Measurements from ENCODE around the gene RASIP1. TPM values are rescaled to one million over a fixed set of nuclear protein-coding genes. Genes with fewer than 3 reads are reported as not detected.

The RASIP1 gene
- total and polyA plus RNA-seq, 2 of the 8 experiments (the other 6 are each of a cell fraction or from before 2014, with no cell fraction given) = 9.3 to 11.4 TPM

Other genes with a start within 250 kb of the RASIP1 start
- 12.4 and 13.6 TPM in 2 replicates for gene LMTK3, start 228.8 kb downstream of the RASIP1 start, total RNA-seq (2021; fragmentation: NEBNext Ultra II Directional; extraction: Animal tissue kit (Norgen Biotek cat#: 25700))
- 2.7 and 7.3 TPM in 2 replicates for gene LMTK3, start 228.8 kb downstream of the RASIP1 start, polyA plus RNA-seq (2011; rRNA removed)
- 0.99 and 1.5 TPM in 2 replicates for gene SULT2B1, start 188.4 kb downstream of the RASIP1 start, total RNA-seq (2021; fragmentation: NEBNext Ultra II Directional; extraction: Animal tissue kit (Norgen Biotek cat#: 25700))
- 2.6 and 3.8 TPM in 2 replicates for gene SULT2B1, start 188.4 kb downstream of the RASIP1 start, polyA plus RNA-seq (2011; rRNA removed)
- gene SPACA4, start 133.9 kb downstream of the RASIP1 start, total RNA-seq (2021; fragmentation: NEBNext Ultra II Directional; extraction: Animal tissue kit (Norgen Biotek cat#: 25700)) = not detected in 2 replicates
- not detected in 2 replicates for gene SPACA4, start 133.9 kb downstream of the RASIP1 start, polyA plus RNA-seq (2011; rRNA removed)
- 5.3 and 6.5 TPM in 2 replicates for gene FAM83E, start 125.5 kb downstream of the RASIP1 start, total RNA-seq (2021; fragmentation: NEBNext Ultra II Directional; extraction: Animal tissue kit (Norgen Biotek cat#: 25700))
- 1.8 and 2.5 TPM in 2 replicates for gene FAM83E, start 125.5 kb downstream of the RASIP1 start, polyA plus RNA-seq (2011; rRNA removed)
- 1,669 and 1,693 TPM in 2 replicates for gene RPL18, start 121.4 kb downstream of the RASIP1 start, total RNA-seq (2021; fragmentation: NEBNext Ultra II Directional; extraction: Animal tissue kit (Norgen Biotek cat#: 25700))
- gene RPL18, start 121.4 kb downstream of the RASIP1 start, polyA plus RNA-seq (2011; rRNA removed) = 2,789 and 3,426 TPM in 2 replicates
- 60.9 and 61.6 TPM in 2 replicates for gene SPHK2, start 121.1 kb downstream of the RASIP1 start, total RNA-seq (2021; fragmentation: NEBNext Ultra II Directional; extraction: Animal tissue kit (Norgen Biotek cat#: 25700))
- 43.9 and 81.8 TPM in 2 replicates for gene SPHK2, start 121.1 kb downstream of the RASIP1 start, polyA plus RNA-seq (2011; rRNA removed)
- gene DBP, start 103.2 kb downstream of the RASIP1 start, total RNA-seq (2021; fragmentation: NEBNext Ultra II Directional; extraction: Animal tissue kit (Norgen Biotek cat#: 25700)) = 8.3 and 9.9 TPM in 2 replicates
- 7.5 and 8.2 TPM in 2 replicates for gene DBP, start 103.2 kb downstream of the RASIP1 start, polyA plus RNA-seq (2011; rRNA removed)
- 51.7 and 53.0 TPM in 2 replicates for gene CA11, start 94.4 kb downstream of the RASIP1 start, total RNA-seq (2021; fragmentation: NEBNext Ultra II Directional; extraction: Animal tissue kit (Norgen Biotek cat#: 25700))
- gene CA11, start 94.4 kb downstream of the RASIP1 start, polyA plus RNA-seq (2011; rRNA removed) = 71.4 and 78.9 TPM in 2 replicates
- gene NTN5, start 67.6 kb downstream of the RASIP1 start, total RNA-seq (2021; fragmentation: NEBNext Ultra II Directional; extraction: Animal tissue kit (Norgen Biotek cat#: 25700)) = 0.15 and 0.47 TPM in 2 replicates
- gene NTN5, start 67.6 kb downstream of the RASIP1 start, polyA plus RNA-seq (2011; rRNA removed) = 0.80 and 0.85 TPM in 2 replicates
- 5.0 and 7.0 TPM in 2 replicates for gene FUT2, start 44.6 kb downstream of the RASIP1 start, total RNA-seq (2021; fragmentation: NEBNext Ultra II Directional; extraction: Animal tissue kit (Norgen Biotek cat#: 25700))
- 5.6 and 8.2 TPM in 2 replicates for gene FUT2, start 44.6 kb downstream of the RASIP1 start, polyA plus RNA-seq (2011; rRNA removed)
- gene MAMSTR, start 20.9 kb downstream of the RASIP1 start, total RNA-seq (2021; fragmentation: NEBNext Ultra II Directional; extraction: Animal tissue kit (Norgen Biotek cat#: 25700)) = 2.0 and 2.9 TPM in 2 replicates
- gene MAMSTR, start 20.9 kb downstream of the RASIP1 start, polyA plus RNA-seq (2011; rRNA removed) = 2.3 and 2.5 TPM in 2 replicates
- gene IZUMO1, start 6.3 kb upstream of the RASIP1 start, total RNA-seq (2021; fragmentation: NEBNext Ultra II Directional; extraction: Animal tissue kit (Norgen Biotek cat#: 25700)) = 1.7 and 1.8 TPM in 2 replicates
- 0.33 and 0.46 TPM in 2 replicates for gene IZUMO1, start 6.3 kb upstream of the RASIP1 start, polyA plus RNA-seq (2011; rRNA removed)
- 12.2 and 12.9 TPM in 2 replicates for gene FUT1, start 12.0 kb upstream of the RASIP1 start, total RNA-seq (2021; fragmentation: NEBNext Ultra II Directional; extraction: Animal tissue kit (Norgen Biotek cat#: 25700))
- gene FUT1, start 12.0 kb upstream of the RASIP1 start, polyA plus RNA-seq (2011; rRNA removed) = 7.4 and 12.4 TPM in 2 replicates
- 0.48 TPM in 1 of 2 replicates, not detected in the other for gene FGF21, start 14.9 kb upstream of the RASIP1 start, total RNA-seq (2021; fragmentation: NEBNext Ultra II Directional; extraction: Animal tissue kit (Norgen Biotek cat#: 25700))
- gene FGF21, start 14.9 kb upstream of the RASIP1 start, polyA plus RNA-seq (2011; rRNA removed) = 0.80 and 2.2 TPM in 2 replicates
- 42.5 and 44.5 TPM in 2 replicates for gene BCAT2, start 70.4 kb upstream of the RASIP1 start, total RNA-seq (2021; fragmentation: NEBNext Ultra II Directional; extraction: Animal tissue kit (Norgen Biotek cat#: 25700))
- 48.7 and 77.3 TPM in 2 replicates for gene BCAT2, start 70.4 kb upstream of the RASIP1 start, polyA plus RNA-seq (2011; rRNA removed)
- 8.4 and 9.7 TPM in 2 replicates for gene HSD17B14, start 95.9 kb upstream of the RASIP1 start, total RNA-seq (2021; fragmentation: NEBNext Ultra II Directional; extraction: Animal tissue kit (Norgen Biotek cat#: 25700))
- 25.5 and 32.7 TPM in 2 replicates for gene HSD17B14, start 95.9 kb upstream of the RASIP1 start, polyA plus RNA-seq (2011; rRNA removed)
- 16.8 and 18.0 TPM in 2 replicates for gene PLEKHA4, start 128.0 kb upstream of the RASIP1 start, total RNA-seq (2021; fragmentation: NEBNext Ultra II Directional; extraction: Animal tissue kit (Norgen Biotek cat#: 25700))
- 8.2 and 14.1 TPM in 2 replicates for gene PLEKHA4, start 128.0 kb upstream of the RASIP1 start, polyA plus RNA-seq (2011; rRNA removed)
- 12.8 and 14.0 TPM in 2 replicates for gene PPP1R15A, start 131.8 kb upstream of the RASIP1 start, total RNA-seq (2021; fragmentation: NEBNext Ultra II Directional; extraction: Animal tissue kit (Norgen Biotek cat#: 25700))
- gene PPP1R15A, start 131.8 kb upstream of the RASIP1 start, polyA plus RNA-seq (2011; rRNA removed) = 4.1 and 8.6 TPM in 2 replicates
- 1.0 and 1.1 TPM in 2 replicates for gene TULP2, start 158.1 kb upstream of the RASIP1 start, total RNA-seq (2021; fragmentation: NEBNext Ultra II Directional; extraction: Animal tissue kit (Norgen Biotek cat#: 25700))
- 0.95 and 1.8 TPM in 2 replicates for gene TULP2, start 158.1 kb upstream of the RASIP1 start, polyA plus RNA-seq (2011; rRNA removed)
- 106 and 111 TPM in 2 replicates for gene NUCB1, start 159.7 kb upstream of the RASIP1 start, total RNA-seq (2021; fragmentation: NEBNext Ultra II Directional; extraction: Animal tissue kit (Norgen Biotek cat#: 25700))
- gene NUCB1, start 159.7 kb upstream of the RASIP1 start, polyA plus RNA-seq (2011; rRNA removed) = 121 and 178 TPM in 2 replicates
- gene DHDH, start 193.1 kb upstream of the RASIP1 start, total RNA-seq (2021; fragmentation: NEBNext Ultra II Directional; extraction: Animal tissue kit (Norgen Biotek cat#: 25700)) = 2.2 and 2.7 TPM in 2 replicates
- gene DHDH, start 193.1 kb upstream of the RASIP1 start, polyA plus RNA-seq (2011; rRNA removed) = 2.8 and 2.9 TPM in 2 replicates
- gene BAX, start 214.3 kb upstream of the RASIP1 start, total RNA-seq (2021; fragmentation: NEBNext Ultra II Directional; extraction: Animal tissue kit (Norgen Biotek cat#: 25700)) = 257 and 295 TPM in 2 replicates
- gene BAX, start 214.3 kb upstream of the RASIP1 start, polyA plus RNA-seq (2011; rRNA removed) = 346 and 750 TPM in 2 replicates
- 1,751 and 1,764 TPM in 2 replicates for gene FTL, start 224.7 kb upstream of the RASIP1 start, total RNA-seq (2021; fragmentation: NEBNext Ultra II Directional; extraction: Animal tissue kit (Norgen Biotek cat#: 25700))
- gene FTL, start 224.7 kb upstream of the RASIP1 start, polyA plus RNA-seq (2011; rRNA removed) = 2,427 and 3,043 TPM in 2 replicates

Measured in H1 (cell line).